Lung (tissue), 12 donors: ENCODE measurements around the gene ONECUT2. TPM values are rescaled to one million over a fixed set of nuclear protein-coding genes. Genes with fewer than 3 reads are reported as not detected.

Source experiments
- ATAC-seq: fragments of 200-7000 bp; cut with Tn5 transposase; one replicate; pipeline ENCODE4 v1.9.1; 2020; ENCODE audit warnings: moderate number of reproducible peaks; ENCODE audit not compliant: insufficient read depth, low FRiP score
- DNase-seq, 3 donors: peaks; one replicate each; pipeline ENCODE4 v3.0.0-alpha.2; 2013 to 2017
- H3K27ac ChIP-seq, 2 donors: one replicate each; pipeline ENCODE4 v1.5.1; 2013; ENCODE audit warnings: mild to moderate bottlenecking in 2 of 2, moderate library complexity in 2 of 2, control low read depth in 1 of 2, inconsistent platforms in 1 of 2, low read depth in 1 of 2, low read length in 1 of 2
- H3K27me3 ChIP-seq, 3 donors: one replicate each; pipeline ENCODE4 v1.5.1; 2013; ENCODE audit warnings: low read length in 2 of 3; ENCODE audit not compliant: control insufficient read depth in 3 of 3, insufficient read depth in 3 of 3
- H3K36me3 ChIP-seq, 4 donors: one replicate each; pipeline ENCODE4 v1.5.1; 2013; ENCODE audit warnings: low read length in 4 of 4, mild to moderate bottlenecking in 1 of 4, moderate library complexity in 1 of 4; ENCODE audit not compliant: control insufficient read depth in 4 of 4, insufficient read depth in 4 of 4
- H3K4me1 ChIP-seq, 5 donors: one replicate each; pipeline ENCODE4 v1.5.1; 2013; ENCODE audit warnings: low read length in 5 of 5, mild to moderate bottlenecking in 2 of 5, moderate library complexity in 1 of 5; ENCODE audit not compliant: control insufficient read depth in 5 of 5, insufficient read depth in 5 of 5
- H3K4me3 ChIP-seq: one replicate; pipeline ENCODE4 v1.5.1; 2013; ENCODE audit warnings: mild to moderate bottlenecking, control low read depth, moderate library complexity
- H3K9ac ChIP-seq, 2 donors: one replicate each; pipeline ENCODE4 v1.5.1; 2013; ENCODE audit warnings: low read length in 2 of 2, control low read depth in 1 of 2; ENCODE audit not compliant: insufficient read depth in 1 of 2
- H3K9me3 ChIP-seq, 4 donors: one replicate each; pipeline ENCODE4 v1.5.1; 2013; ENCODE audit warnings: low read length in 3 of 4, mild to moderate bottlenecking in 1 of 4, moderate library complexity in 1 of 4; ENCODE audit not compliant: control insufficient read depth in 4 of 4, insufficient read depth in 3 of 4
- WGBS, 2 donors: extraction: QIAGEN DNeasy Blood & Tissue Kit; methylation state at CpG; one replicate each; pipeline ENCODE4 v1.1.7; 2013; 5-methylcytosine and 5-hydroxymethylcytosine counted together
- polyA plus RNA-seq, 2 donors: library from polyadenylated mRNA; stranded (reverse); fragments of 200-250 nt; gene quantifications; one replicate each; pipeline ENCODE4 v1.2.1, GENCODE V29; 2013
- total RNA-seq, 2 donors: library from RNA; depleted of rRNA in 1 of 2; stranded (reverse); fragments of >200 nt in 1 of 2; gene quantifications; one replicate each; pipeline ENCODE4 v1.2.1, GENCODE V29; 2014 to 2021
- TF ChIP-seq, protein P1 (sequence below): IDR thresholded peaks from 2 replicates; pipeline ENCODE4 v1.5.1; 2012; ENCODE audit warnings: mild to moderate bottlenecking; ENCODE audit errors: control extremely low read depth, extremely low read depth
- donor health status: control.
- donor health status: control.
- donor health status: Bipolar disorder and iron deficiency.
- donor health status: healthy.
- donor health status: DM: yes; HTN: yes; CAD: no.

ONECUT2 gene
- total and polyA plus RNA-seq, 4 donors = 0.01 to 0.06 (median 0.02) TPM; not detected in 1

DNA sequence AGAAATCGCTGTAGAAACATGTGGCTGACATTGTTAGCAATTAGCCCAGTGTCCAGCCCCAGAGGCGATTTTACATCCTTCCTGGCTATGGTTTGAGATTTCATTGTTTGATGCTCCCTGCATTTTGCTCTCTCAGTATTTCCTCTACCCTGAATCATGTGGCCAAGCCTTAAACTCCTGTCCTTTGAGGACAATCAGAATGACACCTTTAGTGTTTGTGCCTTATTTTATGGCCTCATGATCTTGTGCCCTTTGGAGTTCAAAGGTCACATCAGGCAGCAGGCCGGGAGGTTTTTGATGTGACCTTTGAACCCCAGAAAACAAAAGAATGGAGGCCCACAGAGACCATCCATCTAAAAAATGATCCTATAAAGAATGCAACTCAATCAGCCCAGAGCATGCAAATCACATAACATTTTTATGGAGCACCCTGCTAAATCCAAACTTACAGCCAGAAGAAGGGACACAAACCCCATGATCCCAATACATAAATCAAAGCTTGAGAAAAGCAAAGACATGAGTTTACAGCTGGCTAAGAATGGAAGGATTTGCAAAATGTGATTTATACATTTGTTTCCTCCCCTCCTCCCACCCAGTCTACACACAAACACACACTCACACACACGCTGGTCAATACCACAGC, 98.8 kb downstream of the ONECUT2 start:
- H3K4me3 ChIP-seq = no peak overlapping the region
- DNase-seq = peak in 1 of 3 donors; percentile 40

DNA sequence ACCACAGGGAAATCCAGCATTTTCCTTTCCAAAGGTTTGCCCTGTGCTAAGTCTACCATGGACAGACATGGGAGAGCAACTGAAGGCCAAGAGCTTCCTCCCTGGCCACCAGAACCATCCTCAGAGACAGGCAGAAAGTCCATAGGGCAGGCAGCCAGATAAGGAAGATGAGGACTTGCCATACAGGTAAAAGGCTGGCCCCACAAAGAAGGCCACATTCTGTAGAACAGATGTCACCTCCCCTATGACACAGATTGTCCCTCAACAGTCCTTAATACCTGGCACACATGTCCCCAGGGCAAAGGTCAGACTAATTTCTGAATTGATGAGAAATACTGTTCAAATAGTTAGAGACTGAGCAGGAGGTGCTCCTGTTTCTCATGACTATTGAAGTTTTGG, 99.3 kb downstream of the ONECUT2 start:
- peaks cover 0 to under 1% (median 0%) of the 10 kb centered on the region in 4 donors for H3K9me3 ChIP-seq
- no peaks in the 10 kb centered on the region for H3K36me3 ChIP-seq
- DNase-seq (no peak), ATAC-seq (no peak)
- no peak overlapping the region for H3K4me3 ChIP-seq
- no peak overlapping the region for H3K9ac ChIP-seq
- no peaks in the 10 kb centered on the region for H3K27me3 ChIP-seq
- H3K27ac ChIP-seq = no peak overlapping the region
- TF ChIP-seq, protein P1, sequence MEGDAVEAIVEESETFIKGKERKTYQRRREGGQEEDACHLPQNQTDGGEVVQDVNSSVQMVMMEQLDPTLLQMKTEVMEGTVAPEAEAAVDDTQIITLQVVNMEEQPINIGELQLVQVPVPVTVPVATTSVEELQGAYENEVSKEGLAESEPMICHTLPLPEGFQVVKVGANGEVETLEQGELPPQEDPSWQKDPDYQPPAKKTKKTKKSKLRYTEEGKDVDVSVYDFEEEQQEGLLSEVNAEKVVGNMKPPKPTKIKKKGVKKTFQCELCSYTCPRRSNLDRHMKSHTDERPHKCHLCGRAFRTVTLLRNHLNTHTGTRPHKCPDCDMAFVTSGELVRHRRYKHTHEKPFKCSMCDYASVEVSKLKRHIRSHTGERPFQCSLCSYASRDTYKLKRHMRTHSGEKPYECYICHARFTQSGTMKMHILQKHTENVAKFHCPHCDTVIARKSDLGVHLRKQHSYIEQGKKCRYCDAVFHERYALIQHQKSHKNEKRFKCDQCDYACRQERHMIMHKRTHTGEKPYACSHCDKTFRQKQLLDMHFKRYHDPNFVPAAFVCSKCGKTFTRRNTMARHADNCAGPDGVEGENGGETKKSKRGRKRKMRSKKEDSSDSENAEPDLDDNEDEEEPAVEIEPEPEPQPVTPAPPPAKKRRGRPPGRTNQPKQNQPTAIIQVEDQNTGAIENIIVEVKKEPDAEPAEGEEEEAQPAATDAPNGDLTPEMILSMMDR = no peak
- H3K4me1 ChIP-seq = peaks cover 0 to 14% (median 1%) of the 10 kb centered on the region in 5 donors

More for the DNA sequence above, 98.8 kb downstream of the ONECUT2 start:
- Histone ChIP-seq H3K9ac (no peak overlapping the region), H3K9me3 (peaks cover 0 to 1% (median 0%) of the 10 kb centered on the region in 4 donors), H3K4me1 (peaks cover 0 to 14% (median 1%) of the 10 kb centered on the region in 5 donors), H3K36me3 (no peaks in the 10 kb centered on the region), H3K27ac (no peak overlapping the region), H3K27me3 (no peaks in the 10 kb centered on the region)
- 62 to 77% methylated on average over 4 of the region's 4 CpGs for WGBS, 2 donors
- TF ChIP-seq, protein P1 = no peak
- no peak for ATAC-seq

DNA sequence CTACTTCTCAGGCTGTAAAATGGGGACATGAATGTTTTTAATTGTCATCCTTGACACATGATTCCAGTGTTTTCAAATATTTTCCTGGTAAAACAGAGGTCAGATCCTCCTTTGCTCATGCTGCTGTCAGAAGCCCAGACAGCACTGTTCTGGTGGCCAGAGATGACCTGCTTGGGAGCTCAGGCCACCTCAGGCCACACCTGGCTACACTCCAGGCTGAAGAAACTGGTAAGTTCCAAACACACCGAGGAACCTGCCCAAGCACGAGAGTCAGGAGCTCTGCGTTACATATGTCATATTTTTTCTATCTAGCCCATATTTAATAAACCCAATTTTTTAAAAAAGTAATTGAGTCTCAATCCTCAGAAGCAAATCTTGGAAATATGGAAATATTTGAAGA, 103.4 kb downstream of the ONECUT2 start:
- TF ChIP-seq, protein P1 = no peak
- Histone ChIP-seq H3K36me3 (no peaks in the 10 kb centered on the region), H3K4me3 (no peak overlapping the region), H3K4me1 (peaks cover 0 to 4% (median 0%) of the 10 kb centered on the region in 5 donors), H3K27ac (no peak overlapping the region), H3K27me3 (no peaks in the 10 kb centered on the region), H3K9ac (no peak overlapping the region), H3K9me3 (no peaks in the 10 kb centered on the region)
- 94 to 95% methylated on average over 3 of the region's 3 CpGs for WGBS, 2 donors
- no peak for DNase-seq
- ATAC-seq = no peak

DNA sequence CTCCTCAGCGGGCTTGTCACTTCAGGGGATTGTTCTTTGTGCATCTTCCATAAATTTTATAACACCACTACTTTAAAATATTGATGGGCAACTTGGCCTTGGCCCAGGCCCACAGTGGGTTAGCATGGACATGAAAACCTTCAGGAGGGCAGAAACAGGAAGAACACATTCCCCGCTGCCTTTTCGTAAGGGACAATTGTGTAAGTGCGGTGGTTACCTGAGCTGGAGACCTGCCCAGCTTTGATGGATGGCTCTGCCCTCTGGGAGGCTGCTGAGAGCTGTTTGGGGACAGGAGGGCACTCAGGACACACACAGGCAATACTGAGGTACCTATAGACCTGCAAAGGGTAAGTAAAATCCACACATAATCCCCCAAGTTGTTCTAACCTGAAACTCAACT, 104.5 kb downstream of the ONECUT2 start:
- Histone ChIP-seq H3K4me1 (no peaks in the 10 kb centered on the region), H3K27ac (no peak overlapping the region), H3K27me3 (no peaks in the 10 kb centered on the region), H3K9me3 (no peaks in the 10 kb centered on the region), H3K36me3 (no peaks in the 10 kb centered on the region), H3K9ac (no peak overlapping the region), H3K4me3 (no peak overlapping the region)
- no peak for ATAC-seq
- 75 to 76% methylated on average over 4 of the region's 4 CpGs for WGBS, 2 donors
- TF ChIP-seq, protein P1 = no peak
- DNase-seq = no peak
